ENCODE data around the gene LGALS7.

GRCh38 chr19:38737921-38738737 lies 35.2 kb downstream of the LGALS7 start:
- no peak for TF ChIP-seq POLR2A (IDR thresholded peaks at IDR 0.05; ENCODE audit: low read depth, low read length)
- no peak for TF ChIP-seq POLR2AphosphoS5 (IDR thresholded peaks at IDR 0.05; ENCODE audit: low read depth, low read length)
- no peak for TF ChIP-seq TAF1 (IDR thresholded peaks at IDR 0.05; ENCODE audit: borderline replicate concordance, low read depth, low read length)
